ENCODE results near the gene ONECUT3.
"Not testable (repeated sequence)": the region's sequence is repeated elsewhere in the genome, so short reads cannot be mapped to it uniquely, and the experiment has no call there.

Gene ONECUT3

DNA sequence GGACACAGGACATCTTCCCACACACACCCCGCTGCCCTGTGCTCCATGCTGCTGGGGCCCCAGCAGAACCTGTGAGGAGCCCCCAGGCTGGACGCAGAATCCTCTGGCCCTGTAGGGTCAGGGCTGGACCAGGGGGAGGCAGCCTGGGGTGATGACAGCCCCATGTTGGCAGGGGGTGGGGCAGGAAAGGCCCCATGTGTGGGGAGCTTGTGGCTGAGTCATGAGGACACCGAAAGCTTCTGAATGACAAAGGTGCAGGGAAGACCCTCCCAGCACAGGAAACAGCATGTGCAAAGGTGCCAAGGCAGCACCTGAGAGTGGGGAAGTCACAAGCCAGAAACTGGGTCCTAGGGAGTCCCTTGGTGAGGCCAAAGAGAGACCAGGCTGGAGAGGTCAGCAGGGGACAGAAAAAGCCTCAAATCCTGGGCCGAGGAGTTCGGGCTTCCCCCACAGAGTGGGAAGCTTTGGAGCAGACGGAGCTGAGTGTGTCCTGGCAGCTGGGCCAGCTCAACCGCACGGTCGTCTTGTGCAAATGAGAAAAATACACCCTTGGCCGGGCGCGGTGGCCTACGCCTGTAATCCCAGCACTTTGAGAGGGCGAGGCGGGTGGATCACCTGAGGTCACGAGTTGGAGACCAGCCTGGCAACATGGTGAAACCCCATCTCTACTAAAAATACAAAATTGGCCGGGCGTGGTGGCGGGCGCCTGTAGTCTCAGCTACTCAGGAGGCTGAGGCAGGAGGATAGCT is 41.3 kb downstream of the ONECUT3 start:
- DNase-seq (ENCODE audit: low spot score) = no peak

DNA sequence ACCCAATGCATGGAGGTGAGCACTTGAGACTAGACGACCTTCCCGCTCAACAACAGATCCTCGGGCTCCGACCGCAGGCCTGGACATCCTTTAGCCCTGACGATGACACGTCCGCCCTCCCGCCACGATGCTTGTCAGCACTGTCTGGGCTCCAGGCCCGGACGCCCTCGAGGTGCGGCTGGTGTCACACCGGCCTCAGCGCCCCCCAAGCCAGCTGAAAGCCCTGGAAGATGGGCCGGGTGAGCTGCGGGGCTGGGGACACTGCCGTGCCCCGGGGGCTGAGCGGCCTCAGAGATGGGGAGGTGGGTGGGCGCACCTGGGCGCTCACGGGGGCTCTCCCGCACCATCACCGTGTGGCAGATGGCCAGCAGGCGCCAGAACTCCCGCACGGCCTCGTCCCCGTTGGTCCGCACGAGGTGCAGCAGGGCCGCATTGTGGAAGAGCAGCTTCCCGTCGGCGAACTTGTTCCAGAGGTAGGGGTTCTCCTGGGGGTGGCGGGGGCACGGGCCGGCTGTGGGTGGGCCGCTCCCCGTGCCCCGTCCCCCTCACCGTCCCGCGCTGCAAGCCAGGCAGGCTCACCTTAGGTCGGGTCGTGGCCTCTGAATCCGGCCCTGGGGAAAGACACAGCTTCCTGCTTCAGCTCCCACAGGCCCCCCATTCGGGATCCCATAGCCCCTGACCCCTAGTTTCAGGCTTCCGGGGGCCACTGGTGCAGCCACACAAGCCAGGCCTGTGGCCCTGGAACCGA is 43.3 kb downstream of the ONECUT3 start:
- no peak for DNase-seq (ENCODE audit: low spot score)

DNA sequence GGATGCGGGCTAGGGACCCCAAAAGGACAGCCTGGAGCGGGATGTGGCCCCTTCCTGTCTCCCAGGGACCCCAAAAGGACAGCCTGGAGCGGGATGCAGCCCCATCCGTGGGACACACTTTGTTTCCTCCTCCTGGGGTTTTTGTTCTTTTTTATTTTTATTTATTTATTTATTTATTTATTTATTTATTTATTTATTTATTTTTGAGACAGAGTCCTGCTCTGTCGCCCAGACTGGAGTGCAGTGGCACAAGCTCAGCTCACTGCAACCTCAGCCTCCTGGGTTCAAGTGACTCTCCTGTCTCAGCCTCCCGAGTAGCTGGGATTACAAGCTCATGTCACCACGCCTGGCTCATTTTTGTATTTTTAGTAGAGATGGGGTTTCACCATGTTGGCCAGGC is 44.0 kb downstream of the ONECUT3 start:
- DNase-seq (ENCODE audit: low spot score) = not testable (repeated sequence)

DNA sequence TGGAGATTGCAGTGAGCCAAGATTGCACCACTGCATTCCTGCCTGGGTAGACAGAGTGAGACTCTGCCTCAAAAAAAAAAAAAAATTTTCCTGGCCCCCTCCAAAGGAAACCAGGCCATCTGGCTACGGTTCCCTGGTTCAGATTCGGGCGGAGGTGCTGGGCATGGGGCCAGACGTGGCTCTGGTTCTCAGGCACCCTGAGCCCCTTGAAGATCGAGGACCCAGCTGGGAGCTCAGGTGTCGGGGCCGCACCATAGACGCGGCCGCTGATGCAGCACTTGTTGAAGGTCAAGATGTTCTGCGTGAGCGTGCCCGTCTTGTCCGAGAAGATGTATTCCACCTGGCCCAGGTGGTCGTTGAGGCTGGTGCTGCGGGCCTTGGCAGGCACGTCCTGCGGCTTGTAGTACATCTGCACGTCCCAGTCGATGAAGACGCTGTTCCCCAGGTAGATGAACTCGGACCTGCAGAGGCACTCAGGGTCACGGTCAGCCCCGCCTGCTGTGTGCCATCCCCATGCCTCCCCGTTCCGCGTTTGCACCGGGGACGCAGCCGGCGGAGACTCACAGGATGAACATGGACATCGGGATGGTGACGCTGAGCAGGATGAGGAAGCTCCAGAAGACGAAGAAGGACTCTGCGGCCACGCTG is 46.5 kb downstream of the ONECUT3 start:
- no peak for DNase-seq (ENCODE audit: low spot score)

DNA sequence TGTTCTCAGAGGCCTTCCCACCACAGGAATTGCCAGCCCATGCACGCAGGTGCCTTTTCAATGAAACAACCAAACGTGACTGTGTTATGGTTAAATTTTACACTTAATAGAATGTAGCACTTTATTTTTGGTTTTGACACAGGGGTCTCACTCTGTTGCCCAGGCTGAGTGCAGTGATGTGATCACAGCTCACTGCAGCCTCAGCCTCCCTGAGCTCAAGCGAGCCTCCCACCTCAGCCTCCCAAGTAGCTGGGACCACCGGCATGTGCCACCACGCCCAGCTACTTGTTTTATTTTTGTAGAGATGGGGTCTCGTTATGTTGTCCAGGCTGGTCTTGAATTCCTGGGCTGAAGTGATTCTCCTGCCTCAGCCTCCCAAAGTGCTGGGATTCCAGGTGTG is 51.6 kb downstream of the ONECUT3 start:
- DNase-seq (ENCODE audit: low spot score) = no peak

DNA sequence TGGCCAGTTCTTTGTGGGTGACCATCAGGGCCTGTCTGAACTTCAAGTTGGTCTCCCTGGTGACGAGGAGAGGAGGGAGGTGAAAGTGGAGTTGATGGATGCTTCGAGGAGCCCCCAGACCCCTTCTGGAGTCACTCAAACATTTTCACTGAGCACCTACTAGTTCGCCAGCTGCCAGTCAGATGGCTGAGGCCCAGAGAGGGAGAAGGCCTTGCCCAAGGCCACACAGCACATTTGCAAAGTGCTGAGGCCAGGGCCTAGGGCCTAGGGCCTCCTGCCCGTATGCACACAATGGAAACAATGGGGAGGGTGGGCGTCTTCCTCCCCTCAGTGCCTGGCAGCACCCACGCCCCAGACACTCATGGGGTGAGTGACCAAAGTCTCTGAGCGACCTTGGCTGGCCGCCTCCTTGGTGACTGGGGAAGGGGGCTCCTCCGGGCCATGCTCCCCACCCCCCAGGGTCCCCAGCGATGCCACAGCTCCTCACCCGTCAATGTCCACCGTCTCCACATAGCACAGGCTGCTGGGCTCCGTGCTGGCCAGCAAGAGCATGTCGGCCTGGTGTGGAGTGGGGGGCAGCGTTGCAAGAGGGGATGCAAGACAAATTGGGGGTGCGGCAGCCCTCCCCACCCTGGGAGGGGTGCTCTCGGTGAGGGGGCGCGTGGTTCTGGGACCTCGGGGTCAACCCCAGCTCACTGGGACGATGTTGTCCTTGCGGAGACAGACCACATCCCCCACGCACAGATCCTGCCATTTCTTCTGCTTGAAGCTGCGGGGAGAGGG is 52.3 kb downstream of the ONECUT3 start:
- no peak for DNase-seq (ENCODE audit: low spot score)

DNA sequence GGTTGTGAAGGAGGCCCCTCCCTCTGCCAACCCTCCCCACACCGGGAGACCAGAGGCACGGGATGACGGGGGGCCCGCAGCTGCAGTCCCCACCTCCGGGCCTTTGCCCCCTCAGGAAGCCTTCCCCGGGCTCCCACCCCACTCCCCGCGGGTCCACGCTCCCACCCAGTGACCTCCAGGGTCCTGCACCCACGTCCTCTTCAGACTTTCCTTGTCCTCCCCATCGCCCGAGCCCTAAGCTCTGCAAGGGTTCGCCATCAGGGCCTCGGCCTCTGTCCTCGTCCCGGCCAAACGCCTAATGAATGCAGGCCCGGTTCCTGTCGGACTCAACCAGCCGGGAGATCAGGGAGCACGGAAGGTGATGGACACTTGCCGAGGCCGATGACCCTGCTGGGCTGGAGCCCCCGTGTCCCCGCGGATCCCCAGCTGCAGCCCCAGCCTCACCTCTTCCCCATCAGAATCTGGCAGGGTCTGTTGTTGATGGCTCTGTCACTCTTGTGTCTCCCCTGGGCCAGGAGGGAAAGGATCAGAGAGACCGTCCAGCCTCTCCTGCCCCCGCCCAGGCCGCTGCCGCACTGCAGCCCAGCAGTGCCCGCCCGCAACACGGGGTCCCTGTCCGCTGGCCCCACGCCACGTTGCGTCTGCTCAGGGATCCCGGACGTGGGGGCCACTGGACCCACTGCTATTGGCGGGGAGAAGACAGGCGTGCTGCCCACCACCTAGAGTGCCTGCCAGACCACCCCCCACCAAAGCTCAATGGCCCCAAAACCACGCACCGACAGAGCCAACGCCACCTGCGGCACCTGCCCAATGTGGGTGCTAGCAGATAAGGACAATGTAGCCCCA is 53.1 kb downstream of the ONECUT3 start:
- no peak for DNase-seq (ENCODE audit: low spot score)

DNA sequence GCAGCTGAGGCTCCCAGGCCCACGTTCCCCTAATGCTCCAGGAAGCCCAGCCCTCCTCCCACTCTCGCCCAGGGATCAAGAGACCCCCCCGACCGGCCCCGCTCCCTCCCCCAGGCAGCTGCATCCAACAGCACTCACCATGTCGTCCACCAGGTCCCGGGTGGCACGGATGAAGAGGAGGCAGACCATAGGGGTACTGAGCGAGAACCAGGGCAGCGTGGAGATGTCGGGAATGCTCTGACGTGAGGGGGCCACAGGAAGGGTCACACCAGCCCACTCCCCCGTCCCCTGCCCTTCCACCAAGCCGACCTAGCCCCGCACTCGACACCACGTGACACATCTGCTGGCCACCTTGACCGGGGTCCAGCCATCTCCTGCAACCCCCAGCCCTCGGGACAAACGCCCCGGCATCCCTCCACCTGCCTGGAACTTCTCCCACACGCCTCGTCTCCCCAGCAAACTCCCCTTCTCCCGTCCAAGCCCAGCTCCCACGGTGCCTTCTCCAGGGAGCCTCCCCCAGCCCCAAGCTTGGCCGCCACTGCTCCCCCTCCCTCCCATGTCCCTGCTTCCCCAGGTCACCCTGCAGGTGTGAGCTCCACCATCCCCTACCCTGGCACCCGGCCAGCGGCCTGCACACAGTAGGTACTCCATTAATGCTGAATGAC is 53.9 kb downstream of the ONECUT3 start:
- DNase-seq (ENCODE audit: low spot score) = no peak

DNA sequence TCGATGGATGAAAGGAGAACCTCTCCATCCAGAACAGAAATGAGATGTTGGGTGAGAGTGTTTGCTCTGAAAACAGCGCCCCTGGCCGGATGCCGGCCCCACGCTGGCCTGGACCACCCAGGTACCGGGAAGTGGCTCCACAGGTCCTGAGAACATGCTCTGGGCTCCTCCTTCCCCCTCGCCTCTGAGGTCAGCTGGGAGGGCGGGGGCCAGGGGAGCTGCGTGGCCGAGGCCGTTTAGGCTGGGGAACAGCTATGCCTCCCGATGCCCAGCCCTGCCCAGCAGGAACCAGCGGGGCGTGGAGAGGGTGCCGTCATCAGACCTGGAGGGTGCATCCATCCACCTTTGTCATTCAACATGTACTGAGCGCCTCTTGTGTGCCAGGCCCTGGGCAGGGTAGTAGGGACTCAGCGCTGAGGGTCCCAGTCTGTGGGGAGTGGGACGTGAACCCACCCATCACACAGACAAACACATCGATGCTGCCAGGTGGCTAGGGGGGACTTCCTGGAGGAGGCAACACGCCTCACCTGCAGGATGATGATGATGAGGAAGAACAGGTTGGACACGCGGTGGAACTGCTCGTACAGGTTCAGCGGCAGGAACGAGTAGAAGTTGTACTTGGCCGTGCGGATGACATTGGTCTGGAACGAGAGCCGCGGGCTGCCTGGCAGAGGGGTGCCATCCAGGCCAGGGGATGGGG is 54.5 kb downstream of the ONECUT3 start:
- no peak for DNase-seq (ENCODE audit: low spot score)

DNA sequence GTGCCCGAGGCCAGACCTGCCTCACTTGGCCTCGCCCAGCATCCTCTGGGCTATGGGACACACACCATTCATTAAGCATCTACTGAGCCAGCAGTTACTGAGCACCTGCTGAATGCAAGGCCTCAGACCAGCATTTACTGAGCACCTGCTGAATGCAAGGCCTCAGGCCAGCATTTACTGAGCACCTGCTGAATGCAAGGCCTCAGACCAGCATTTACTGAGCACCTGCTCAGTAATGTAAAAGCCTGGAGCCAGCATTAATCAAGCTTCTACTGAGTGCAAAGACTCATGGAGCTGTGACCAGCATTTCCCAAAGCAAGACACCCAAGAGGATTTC is 55.1 kb downstream of the ONECUT3 start:
- no peak for DNase-seq (ENCODE audit: low spot score)

DNA sequence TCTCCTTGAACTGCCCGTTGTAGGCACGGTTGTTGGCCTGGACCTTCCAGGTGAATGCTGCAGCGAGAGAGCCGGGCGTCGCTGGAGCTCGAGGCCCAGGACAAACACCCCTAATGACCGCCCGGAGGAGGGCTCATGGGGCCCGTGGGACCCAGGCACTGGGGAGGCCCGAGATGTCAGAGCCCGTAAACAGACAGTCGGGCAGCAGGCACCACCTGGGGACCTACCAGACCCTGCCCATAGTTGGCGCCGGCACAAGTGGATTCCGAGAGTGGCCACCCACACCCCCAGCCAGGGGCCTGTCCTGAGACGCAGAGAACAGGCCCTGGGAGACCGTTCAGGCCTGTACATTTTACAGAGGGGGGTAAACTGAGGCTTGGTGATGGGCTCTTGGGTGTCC is 56.4 kb downstream of the ONECUT3 start:
- no peak for DNase-seq (ENCODE audit: low spot score)

DNA sequence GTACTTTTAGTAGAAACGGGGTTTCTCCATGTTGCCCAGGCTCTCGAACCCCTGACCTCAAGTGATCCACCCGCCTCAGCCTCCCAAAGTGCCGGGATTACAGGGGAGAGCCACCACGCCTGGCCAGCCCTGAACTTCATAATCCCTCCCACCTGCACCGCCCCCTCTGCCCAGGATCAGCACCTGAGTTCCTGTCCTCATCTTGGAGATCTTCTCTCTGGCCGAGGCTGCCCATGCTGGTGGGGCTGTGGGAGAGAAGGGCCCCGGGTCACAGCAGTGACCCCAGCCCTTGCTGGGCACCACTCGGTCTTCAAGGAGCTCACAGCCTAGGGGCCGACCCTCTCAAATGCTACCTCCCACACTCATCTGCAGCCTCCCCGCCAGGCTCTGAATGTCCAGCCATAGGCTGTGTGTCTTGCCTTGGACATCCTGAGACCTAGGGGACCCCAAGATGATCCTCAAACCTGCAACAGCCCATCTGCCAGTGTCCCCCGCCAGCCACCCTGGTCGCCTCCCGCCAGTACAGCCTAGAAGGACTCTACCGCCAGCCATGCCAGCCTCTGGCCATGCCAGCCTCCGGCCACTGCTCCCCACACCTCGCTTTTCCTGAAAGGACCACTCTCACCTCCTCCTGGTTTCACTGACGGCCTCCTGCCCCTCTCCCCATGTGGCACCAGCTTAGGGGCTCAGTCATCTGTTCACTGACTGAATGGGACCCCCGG is 57.3 kb downstream of the ONECUT3 start:
- no peak for DNase-seq (ENCODE audit: low spot score)

DNA sequence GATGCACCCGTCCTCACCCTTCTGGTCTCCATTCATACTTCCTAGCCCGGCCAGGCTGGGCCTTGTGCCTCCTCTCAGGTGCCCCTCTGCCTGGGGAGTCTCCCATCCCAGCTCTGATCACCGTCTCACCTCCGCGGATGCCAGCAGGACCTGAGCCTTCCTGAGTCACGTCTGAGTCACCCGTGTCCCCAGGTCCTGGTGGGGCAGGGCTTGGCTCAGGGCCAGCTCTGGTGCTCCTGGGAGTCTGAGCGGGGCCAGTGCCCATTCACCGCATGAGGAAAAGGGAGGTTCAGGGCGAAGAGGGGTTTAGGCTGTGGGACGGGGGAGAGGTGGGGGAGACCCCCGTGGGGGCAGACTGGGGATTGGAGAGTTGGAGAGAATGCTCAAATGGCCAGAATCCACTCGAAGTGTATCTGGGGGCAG is 58.2 kb downstream of the ONECUT3 start:
- DNase-seq (ENCODE audit: low spot score) = peak; percentile 47

DNA sequence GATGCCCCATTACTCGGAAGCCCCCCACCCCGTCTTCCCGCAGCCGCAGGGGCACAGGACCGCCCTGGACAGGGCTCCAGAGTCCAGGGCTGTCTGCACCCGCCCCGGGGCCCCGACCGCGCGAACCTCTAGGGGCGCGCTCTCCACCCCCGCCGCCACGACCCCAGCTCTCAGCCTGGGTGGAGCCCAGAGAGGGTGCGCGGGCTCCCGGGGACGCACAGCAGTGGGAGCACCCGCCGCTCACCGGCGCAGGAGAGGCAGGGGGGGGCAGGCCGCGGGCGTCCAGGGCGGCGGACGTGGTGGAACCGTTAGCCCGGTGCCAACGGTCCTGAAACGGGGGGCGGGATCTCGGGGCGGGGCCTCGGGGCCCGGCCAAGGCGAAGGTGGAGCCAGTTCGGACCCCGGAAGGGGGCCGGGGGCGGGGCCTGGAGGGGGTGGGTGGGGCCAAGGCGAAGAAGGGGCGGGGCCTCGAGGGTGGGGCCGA is 58.7 kb downstream of the ONECUT3 start, which contains the start of gene ATP8B3:
Gene ATP8B3 (minus strand): TSS at position 335 of the 484 bp plus-strand sequence. CDS start 540 bp downstream, outside the sequence.
- no peak for DNase-seq (ENCODE audit: low spot score)

DNA sequence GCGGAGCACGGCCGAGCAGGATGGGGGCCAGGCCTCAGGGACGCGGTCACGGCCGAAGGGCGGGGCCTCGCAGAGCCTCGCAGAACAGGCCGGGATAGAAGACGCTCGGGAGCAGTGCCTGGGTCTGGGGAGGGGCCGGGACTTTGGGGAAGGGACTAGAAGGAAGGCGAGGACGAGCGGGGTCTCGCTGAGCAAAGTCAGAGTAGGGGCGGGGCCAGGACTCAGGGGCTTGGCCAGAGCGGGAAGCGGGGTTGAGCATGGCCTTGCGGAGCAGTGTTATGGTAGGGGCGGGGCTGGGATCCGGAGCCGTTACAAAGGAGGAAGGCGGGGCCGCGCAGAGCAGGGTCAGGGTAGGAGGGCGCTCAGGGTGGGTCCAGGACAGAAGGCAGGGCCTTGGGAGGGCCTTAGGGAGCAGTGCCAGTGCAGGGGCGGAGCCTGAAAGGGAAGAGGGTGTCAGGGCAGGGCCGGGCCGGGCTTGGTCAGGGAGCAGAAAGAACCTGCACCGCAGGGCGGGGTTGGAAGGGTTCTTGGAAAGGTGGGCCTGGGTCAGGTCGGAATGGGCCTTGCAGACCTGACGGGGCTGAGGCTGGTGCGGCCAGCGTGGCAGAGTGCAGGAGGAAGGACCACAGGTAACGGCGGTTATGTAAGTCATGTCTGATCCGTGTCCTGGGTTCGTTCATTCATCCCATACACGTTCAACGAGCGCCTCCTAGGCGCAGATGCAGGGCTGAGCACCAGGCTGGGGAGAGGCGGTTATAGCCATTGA is 59.3 kb downstream of the ONECUT3 start:
- peak; percentile 90 for DNase-seq (ENCODE audit: low spot score)

DNA sequence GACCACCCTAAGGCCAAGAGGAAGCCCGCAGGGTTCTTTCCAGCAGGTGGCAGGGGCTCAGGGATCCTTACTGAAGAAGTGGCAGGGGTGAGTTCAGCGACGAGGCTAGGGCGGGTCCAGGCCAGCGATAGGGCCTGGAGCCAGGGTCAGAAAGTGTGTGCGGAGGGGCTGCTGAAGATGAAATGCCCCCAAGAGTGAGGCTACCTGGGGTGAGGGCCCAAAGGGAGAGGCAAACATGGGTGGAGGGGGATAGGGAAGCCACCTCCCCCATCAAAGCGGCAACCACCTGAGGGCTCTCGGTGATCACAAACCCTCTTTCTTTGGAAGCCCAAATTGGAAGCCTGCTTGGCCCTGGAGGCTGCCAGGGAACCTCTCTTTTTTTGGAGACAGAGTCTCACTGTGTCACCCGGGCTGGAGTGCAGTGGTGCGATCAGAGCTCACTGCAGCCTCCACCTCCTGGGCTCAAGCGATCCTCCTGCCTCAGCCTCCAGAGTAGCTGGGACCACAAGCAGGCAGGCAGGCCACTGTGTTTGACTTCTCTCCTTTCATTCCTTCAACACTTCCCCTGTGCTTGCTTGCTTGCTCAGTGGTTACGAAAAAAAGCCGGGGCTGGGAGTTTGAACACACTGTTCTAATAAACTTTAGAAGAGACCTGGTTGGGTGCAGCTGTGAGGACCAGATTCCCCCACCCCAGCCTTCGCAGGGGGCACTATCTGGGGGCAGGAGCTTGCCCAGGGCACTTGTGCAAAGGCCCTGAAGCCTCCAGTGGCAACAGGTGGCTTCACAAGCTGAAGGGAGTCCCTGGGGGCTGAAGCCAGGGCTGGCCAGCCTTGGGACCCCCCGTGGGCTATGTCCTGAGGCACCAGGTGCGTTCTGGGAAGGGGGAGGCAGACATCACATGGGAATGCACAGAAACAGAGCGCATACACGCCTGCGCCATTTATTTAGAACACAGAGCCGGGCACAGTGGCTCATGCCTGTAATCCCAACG is 60.2 kb downstream of the ONECUT3 start:
- DNase-seq (ENCODE audit: low spot score) = no peak

DNA sequence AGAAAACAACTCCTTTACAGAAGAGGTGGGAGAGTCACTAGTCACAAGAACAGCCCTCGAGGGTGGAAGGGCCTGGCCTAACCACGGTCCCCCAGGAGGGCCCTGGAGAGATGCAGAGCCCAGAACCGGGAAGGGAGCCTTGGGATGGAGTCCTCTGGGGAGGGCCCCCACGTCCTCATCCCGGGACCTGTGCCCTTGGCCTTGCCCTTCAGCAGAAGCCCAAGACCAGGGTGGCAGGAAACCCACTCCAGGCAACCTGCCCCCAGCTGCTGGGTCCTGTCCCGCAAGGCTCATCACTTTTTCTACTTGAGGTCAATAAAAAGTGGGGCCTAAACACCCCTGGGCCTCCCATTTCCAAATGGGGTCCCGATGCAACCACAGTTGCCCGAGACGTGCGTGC is 61.1 kb downstream of the ONECUT3 start:
- DNase-seq (ENCODE audit: low spot score) = no peak

Measured in CD4-positive, alpha-beta T cell treated with Interleukin-6 at 100 ng/mL for 8 hours (primary cell).